HepG2 (cell line): ENCODE data around the gene PDE3B. TPM values are rescaled to one million over a fixed set of nuclear protein-coding genes. Genes with fewer than 3 reads are reported as not detected.

ENCODE experiments used
- CHD4 ChIP-seq: fragments of 200-600 bp; sonication (generic); IDR thresholded peaks from 2 replicates; pipeline ENCODE4 v1.7.0; 2017; ENCODE audit warnings: mild to moderate bottlenecking, low read length, borderline replicate concordance
- E2F5 ChIP-seq: sonication (generic); formaldehyde crosslinking; conservative IDR thresholded peaks from 2 replicates; pipeline ENCODE4 v1.4.0; 2020; ENCODE audit warnings: missing genetic modification reagents
- FOSL2 ChIP-seq: sonication (generic); formaldehyde crosslinking; IDR thresholded peaks from 2 replicates; pipeline ENCODE4 v1.4.0; 2020; ENCODE audit warnings: missing genetic modification reagents
- FOXO1 ChIP-seq: sonication (generic); formaldehyde crosslinking; IDR thresholded peaks from 2 replicates; pipeline ENCODE4 v1.4.0; 2020; ENCODE audit warnings: missing genetic modification reagents
- GFI1 ChIP-seq: sonication (generic); formaldehyde crosslinking; IDR thresholded peaks from 2 replicates; pipeline ENCODE4 v1.5.0; 2020; ENCODE audit warnings: missing genetic modification reagents, mild to moderate bottlenecking, borderline replicate concordance
- HINFP ChIP-seq: sonication (generic); formaldehyde crosslinking; IDR thresholded peaks from 2 replicates; pipeline ENCODE4 v1.4.0; 2020; ENCODE audit warnings: low read depth, mild to moderate bottlenecking, missing genetic modification reagents
- HIVEP1 ChIP-seq: sonication (generic); formaldehyde crosslinking; IDR thresholded peaks from 2 replicates; pipeline ENCODE4 v1.4.0; 2020; ENCODE audit warnings: mild to moderate bottlenecking, missing genetic modification reagents
- KDM2A ChIP-seq: sonication (generic); formaldehyde crosslinking; IDR thresholded peaks from 2 replicates; pipeline ENCODE4 v1.4.0; 2020; ENCODE audit warnings: low read depth, missing genetic modification reagents, borderline replicate concordance
- MED1 ChIP-seq: sonication (generic); formaldehyde crosslinking; IDR thresholded peaks from 2 replicates; pipeline ENCODE4 v1.4.0; 2020; ENCODE audit warnings: missing genetic modification reagents
- SALL1 ChIP-seq: sonication (generic); formaldehyde crosslinking; IDR thresholded peaks from 2 replicates; pipeline ENCODE4 v1.8.0; 2022; ENCODE audit warnings: mild to moderate bottlenecking, missing genetic modification reagents
- SMAD9 ChIP-seq: sonication (generic); formaldehyde crosslinking; IDR thresholded peaks from 2 replicates; pipeline ENCODE4 v1.5.1; 2020; ENCODE audit warnings: mild to moderate bottlenecking, missing genetic modification reagents
- TAF15 ChIP-seq: fragments of 200-400 bp; formaldehyde crosslinking; IDR thresholded peaks from one replicate; pipeline ENCODE4 v1.6.1; 2018; ENCODE audit warnings: mild to moderate bottlenecking, low read depth, low read length; ENCODE audit not compliant: poor library complexity, severe bottlenecking
- THAP11 ChIP-seq: IDR thresholded peaks from 2 replicates; pipeline ENCODE4 v1.6.1; 2016; ENCODE audit warnings: missing biosample characterization, missing genetic modification reagents
- TMF1 ChIP-seq: sonication (generic); formaldehyde crosslinking; IDR thresholded peaks from 2 replicates; pipeline ENCODE4 v1.8.1; 2022; ENCODE audit warnings: low read depth, missing genetic modification reagents
- ZBTB10 ChIP-seq: sonication (generic); formaldehyde crosslinking; IDR thresholded peaks from 2 replicates; pipeline ENCODE4 v1.4.0; 2020; ENCODE audit warnings: missing genetic modification reagents, borderline replicate concordance
- ZC3H4 ChIP-seq: sonication (generic); formaldehyde crosslinking; IDR thresholded peaks from 2 replicates; pipeline ENCODE4 v1.4.0; 2020; ENCODE audit warnings: missing genetic modification reagents, borderline replicate concordance
- ZFP82 ChIP-seq: sonication (generic); formaldehyde crosslinking; IDR thresholded peaks from 2 replicates; pipeline ENCODE4 v1.5.1; 2020; ENCODE audit warnings: mild to moderate bottlenecking, missing genetic modification reagents, borderline replicate concordance
- ZIK1 ChIP-seq: sonication (generic); formaldehyde crosslinking; IDR thresholded peaks from 2 replicates; pipeline ENCODE4 v1.5.0; 2020; ENCODE audit warnings: mild to moderate bottlenecking, low read depth, missing genetic modification reagents, borderline replicate concordance
- ZKSCAN8 ChIP-seq: IDR thresholded peaks from 2 replicates; pipeline ENCODE4 v1.6.1; 2016; ENCODE audit warnings: borderline replicate concordance, missing genetic modification reagents, missing compliant biosample characterization
- ZNF510 ChIP-seq: sonication (generic); formaldehyde crosslinking; IDR thresholded peaks from 2 replicates; pipeline ENCODE4 v1.4.0; 2020; ENCODE audit warnings: low read depth, mild to moderate bottlenecking, missing genetic modification reagents
- ZNF619 ChIP-seq: sonication (generic); formaldehyde crosslinking; IDR thresholded peaks from 2 replicates; pipeline ENCODE4 v1.4.0; 2020; ENCODE audit warnings: mild to moderate bottlenecking, missing genetic modification reagents
- ZNF710 ChIP-seq: sonication (generic); formaldehyde crosslinking; IDR thresholded peaks from 2 replicates; pipeline ENCODE4 v1.5.0; 2020; ENCODE audit warnings: mild to moderate bottlenecking, missing genetic modification reagents, borderline replicate concordance
- ZSCAN9 ChIP-seq: IDR thresholded peaks from 2 replicates; pipeline ENCODE4 v1.6.1; 2016; ENCODE audit warnings: borderline replicate concordance
- polyA plus RNA-seq, 8 experiments: library from polyadenylated mRNA; depleted of rRNA in 3 of 8; stranded (reverse) in 7 of 8; unstranded in 1 of 8; fragments of >200 nt; fragmentation: Illumina TruSeq in 4 of 8; extraction: Trizol in 4 of 8; gene quantifications; 2 replicates each; pipeline versions ENCODE4 v1.2.1 to v1.2.3, GENCODE V29; 2011 to 2016; ENCODE audit warnings: low read depth in 4 of 8, missing spikeins in 1 of 8, mixed read lengths in 1 of 8; ENCODE audit not compliant: insufficient read depth in 1 of 8
- total RNA-seq, 5 experiments: library from RNA; depleted of rRNA; stranded (reverse); fragments of >200 nt; fragmentation: Illumina TruSeq; extraction: Trizol; gene quantifications; 2 replicates each; pipeline ENCODE4 v1.2.3, GENCODE V29; 2016; ENCODE audit warnings: low read depth in 1 of 5

PDE3B gene
- total and polyA plus RNA-seq, 2 of the 13 experiments (the other 11 are each of a cell fraction or from before 2014, with no cell fraction given) = 14.1 to 26.5 TPM

GRCh38 chr11:14861680-14862079, 218.1 kb downstream of the PDE3B start (continued):
- no peak for TF ChIP-seq ZBTB10 (CRISPR knock-in tag)
- no peak for TF ChIP-seq ZFP82 (CRISPR knock-in tag)
- no peak for TF ChIP-seq E2F5 (CRISPR knock-in tag)
- no peak for TF ChIP-seq ZSCAN9 (CRISPR knock-in tag)
- no peak for TF ChIP-seq ZIK1 (CRISPR knock-in tag)
- TF ChIP-seq SMAD9 = no peak
- TF ChIP-seq KDM2A = no peak
- no peak for TF ChIP-seq ZC3H4 (CRISPR knock-in tag)
- TF ChIP-seq FOXO1 = peak; percentile 43; the same call in 1 of the 2 replicates
- no peak for TF ChIP-seq GFI1
- TF ChIP-seq TAF15 = no peak
- 0 out of 2 replicates have a peak, but pooled peaks have one; percentile 14 for TF ChIP-seq FOSL2
- no peak for TF ChIP-seq TMF1 (CRISPR knock-in tag)
- TF ChIP-seq THAP11 (CRISPR knock-in tag) = 0 out of 2 replicates have a peak, but pooled peaks have one; percentile 21
- TF ChIP-seq HINFP (CRISPR knock-in tag) = no peak
- TF ChIP-seq ZKSCAN8 (CRISPR knock-in tag) = no peak
- no peak for TF ChIP-seq ZNF619 (CRISPR knock-in tag)
- TF ChIP-seq CHD4 = no peak
- no peak for TF ChIP-seq HIVEP1 (CRISPR knock-in tag)
- no peak for TF ChIP-seq ZNF510 (CRISPR knock-in tag)
- TF ChIP-seq SALL1 = peak; percentile 71
- no peak for TF ChIP-seq ZNF710 (CRISPR knock-in tag)
- 0 out of 2 replicates have a peak, but pooled peaks have one; percentile 9 for TF ChIP-seq MED1 (CRISPR knock-in tag)
